ENCODE data around the gene C1QTNF12. TPM values are rescaled to one million over a fixed set of nuclear protein-coding genes. Genes with fewer than 3 reads are reported as not detected.
A peak's percentile ranks its signal among the peaks of the same experiment; 100 is the strongest.

C1QTNF12 gene
- total and polyA plus RNA-seq, 2 experiments from 2014 or later = 4.1 to 4.2 TPM

DNA sequence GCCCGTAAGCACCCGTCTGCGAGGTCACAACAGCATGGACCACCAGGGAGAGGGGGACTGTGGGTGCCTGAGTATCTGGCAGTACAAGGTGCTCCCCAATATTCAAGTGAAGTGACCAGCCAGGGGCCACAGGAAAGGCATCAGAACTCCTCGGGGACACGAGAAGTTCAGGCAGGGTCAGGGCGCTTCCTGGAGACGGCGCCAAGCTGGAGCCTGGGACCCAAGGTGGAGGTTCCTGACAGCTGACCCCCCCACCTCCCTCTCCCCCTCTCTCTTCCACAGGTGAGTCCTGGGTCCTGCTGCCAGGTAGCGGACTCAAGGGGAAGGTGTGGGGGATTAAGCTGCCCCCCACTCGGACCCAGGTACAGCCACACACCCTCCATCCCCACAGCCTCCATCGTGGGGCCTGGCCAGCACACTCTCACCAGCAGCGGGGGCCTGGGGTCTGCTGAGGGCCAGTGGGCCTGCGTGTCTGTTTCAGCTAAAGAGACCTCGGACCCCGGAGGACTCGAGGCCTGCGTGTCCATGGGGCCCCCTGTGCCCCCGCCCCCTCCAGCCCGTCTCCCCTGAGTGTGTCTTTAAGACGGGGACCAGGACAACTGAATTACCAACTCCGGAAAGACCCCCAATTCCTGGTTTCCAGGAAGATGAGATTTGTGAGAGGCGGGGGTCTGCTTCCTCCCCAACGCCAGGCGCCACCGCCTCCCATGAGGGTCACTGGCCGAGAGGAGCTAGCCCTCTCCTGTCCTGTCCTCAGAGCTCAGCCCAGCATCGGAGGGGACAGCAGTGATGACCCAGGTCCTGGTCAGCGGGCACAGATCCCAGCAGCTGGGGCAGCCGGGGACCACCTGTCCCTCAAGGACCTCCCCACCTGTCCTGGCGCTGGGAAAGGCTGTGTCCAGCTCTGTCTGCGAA, 46.3 kb downstream of the C1QTNF12 start (continued):
- TF ChIP-seq, protein P1, sequence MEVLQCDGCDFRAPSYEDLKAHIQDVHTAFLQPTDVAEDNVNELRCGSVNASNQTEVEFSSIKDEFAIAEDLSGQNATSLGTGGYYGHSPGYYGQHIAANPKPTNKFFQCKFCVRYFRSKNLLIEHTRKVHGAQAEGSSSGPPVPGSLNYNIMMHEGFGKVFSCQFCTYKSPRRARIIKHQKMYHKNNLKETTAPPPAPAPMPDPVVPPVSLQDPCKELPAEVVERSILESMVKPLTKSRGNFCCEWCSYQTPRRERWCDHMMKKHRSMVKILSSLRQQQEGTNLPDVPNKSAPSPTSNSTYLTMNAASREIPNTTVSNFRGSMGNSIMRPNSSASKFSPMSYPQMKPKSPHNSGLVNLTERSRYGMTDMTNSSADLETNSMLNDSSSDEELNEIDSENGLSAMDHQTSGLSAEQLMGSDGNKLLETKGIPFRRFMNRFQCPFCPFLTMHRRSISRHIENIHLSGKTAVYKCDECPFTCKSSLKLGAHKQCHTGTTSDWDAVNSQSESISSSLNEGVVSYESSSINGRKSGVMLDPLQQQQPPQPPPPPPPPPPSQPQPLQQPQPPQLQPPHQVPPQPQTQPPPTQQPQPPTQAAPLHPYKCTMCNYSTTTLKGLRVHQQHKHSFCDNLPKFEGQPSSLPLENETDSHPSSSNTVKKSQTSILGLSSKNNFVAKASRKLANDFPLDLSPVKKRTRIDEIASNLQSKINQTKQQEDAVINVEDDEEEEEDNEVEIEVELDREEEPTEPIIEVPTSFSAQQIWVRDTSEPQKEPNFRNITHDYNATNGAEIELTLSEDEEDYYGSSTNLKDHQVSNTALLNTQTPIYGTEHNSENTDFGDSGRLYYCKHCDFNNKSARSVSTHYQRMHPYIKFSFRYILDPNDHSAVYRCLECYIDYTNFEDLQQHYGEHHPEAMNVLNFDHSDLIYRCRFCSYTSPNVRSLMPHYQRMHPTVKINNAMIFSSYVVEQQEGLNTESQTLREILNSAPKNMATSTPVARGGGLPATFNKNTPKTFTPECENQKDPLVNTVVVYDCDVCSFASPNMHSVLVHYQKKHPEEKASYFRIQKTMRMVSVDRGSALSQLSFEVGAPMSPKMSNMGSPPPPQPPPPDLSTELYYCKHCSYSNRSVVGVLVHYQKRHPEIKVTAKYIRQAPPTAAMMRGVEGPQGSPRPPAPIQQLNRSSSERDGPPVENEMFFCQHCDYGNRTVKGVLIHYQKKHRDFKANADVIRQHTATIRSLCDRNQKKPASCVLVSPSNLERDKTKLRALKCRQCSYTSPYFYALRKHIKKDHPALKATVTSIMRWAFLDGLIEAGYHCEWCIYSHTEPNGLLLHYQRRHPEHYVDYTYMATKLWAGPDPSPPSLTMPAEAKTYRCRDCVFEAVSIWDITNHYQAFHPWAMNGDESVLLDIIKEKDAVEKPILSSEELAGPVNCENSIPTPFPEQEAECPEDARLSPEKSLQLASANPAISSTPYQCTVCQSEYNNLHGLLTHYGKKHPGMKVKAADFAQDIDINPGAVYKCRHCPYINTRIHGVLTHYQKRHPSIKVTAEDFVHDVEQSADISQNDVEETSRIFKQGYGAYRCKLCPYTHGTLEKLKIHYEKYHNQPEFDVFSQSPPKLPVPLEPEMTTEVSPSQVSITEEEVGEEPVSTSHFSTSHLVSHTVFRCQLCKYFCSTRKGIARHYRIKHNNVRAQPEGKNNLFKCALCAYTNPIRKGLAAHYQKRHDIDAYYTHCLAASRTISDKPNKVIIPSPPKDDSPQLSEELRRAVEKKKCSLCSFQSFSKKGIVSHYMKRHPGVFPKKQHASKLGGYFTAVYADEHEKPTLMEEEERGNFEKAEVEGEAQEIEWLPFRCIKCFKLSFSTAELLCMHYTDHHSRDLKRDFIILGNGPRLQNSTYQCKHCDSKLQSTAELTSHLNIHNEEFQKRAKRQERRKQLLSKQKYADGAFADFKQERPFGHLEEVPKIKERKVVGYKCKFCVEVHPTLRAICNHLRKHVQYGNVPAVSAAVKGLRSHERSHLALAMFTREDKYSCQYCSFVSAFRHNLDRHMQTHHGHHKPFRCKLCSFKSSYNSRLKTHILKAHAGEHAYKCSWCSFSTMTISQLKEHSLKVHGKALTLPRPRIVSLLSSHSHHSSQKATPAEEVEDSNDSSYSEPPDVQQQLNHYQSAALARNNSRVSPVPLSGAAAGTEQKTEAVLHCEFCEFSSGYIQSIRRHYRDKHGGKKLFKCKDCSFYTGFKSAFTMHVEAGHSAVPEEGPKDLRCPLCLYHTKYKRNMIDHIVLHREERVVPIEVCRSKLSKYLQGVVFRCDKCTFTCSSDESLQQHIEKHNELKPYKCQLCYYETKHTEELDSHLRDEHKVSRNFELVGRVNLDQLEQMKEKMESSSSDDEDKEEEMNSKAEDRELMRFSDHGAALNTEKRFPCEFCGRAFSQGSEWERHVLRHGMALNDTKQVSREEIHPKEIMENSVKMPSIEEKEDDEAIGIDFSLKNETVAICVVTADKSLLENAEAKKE (CRISPR knock-in tag; IDR thresholded peaks at IDR 0.05) = no peak
- no peak for TF ChIP-seq POLR2AphosphoS5 (IDR thresholded peaks at IDR 0.05; ENCODE audit: low read depth)
- no peak for TF ChIP-seq STAT1 (IDR thresholded peaks at IDR 0.05; ENCODE audit: unreplicated experiment)
- TF ChIP-seq ETS1 (IDR thresholded peaks at IDR 0.05) = no peak
- no peak for TF ChIP-seq EZH2phosphoT487 (IDR thresholded peaks at IDR 0.05; ENCODE audit: unreplicated experiment)

GRCh38 chr1:1199141-1199960, 47.2 kb downstream of the C1QTNF12 start:
- Histone ChIP-seq H3K4me1 (ENCODE audit: insufficient read depth) (no peaks in the 10 kb centered on the region), H4K20me1 (replicated peaks; ENCODE audit: insufficient read depth) (no peaks in the 10 kb centered on the region), H2AFZ (no peak overlapping the region), H3K4me3 (no peak overlapping the region), H3K27me3 (ENCODE audit: insufficient read depth) (no peaks in the 10 kb centered on the region), H3K27ac (ENCODE audit: low read depth) (no peak overlapping the region), H3K79me2 (replicated peaks; ENCODE audit: insufficient read depth) (no peaks in the 10 kb centered on the region), H3F3A (replicated peaks; ENCODE audit: low read depth) (no peaks in the 10 kb centered on the region), H3K4me2 (no peak overlapping the region), H3K9me2 (ENCODE audit: insufficient read depth) (no peaks in the 10 kb centered on the region), H3K36me3 (ENCODE audit: insufficient read depth) (no peaks in the 10 kb centered on the region)
- no peak overlapping the region for H3K4me3 Mint-ChIP-seq
- no peaks in the 10 kb centered on the region for H3K36me3 Mint-ChIP-seq (ENCODE audit: low read depth)
- H3K4me1 Mint-ChIP-seq = no peaks in the 10 kb centered on the region; the same call in 2 of the 3 replicates
- peaks cover 3% of the 10 kb centered on the region for H3K27me3 Mint-ChIP-seq (ENCODE audit: insufficient read depth, low read depth, poor library complexity)
- peak; percentile 1 for DNase-seq (ENCODE audit: low spot score)
- no peak overlapping the region for H3K27ac Mint-ChIP-seq
- H3K9me3 Mint-ChIP-seq = peaks cover 14% of the 10 kb centered on the region
- ATAC-seq = no peak
- TF ChIP-seq ETS1 (IDR thresholded peaks at IDR 0.05) = no peak
- TF ChIP-seq NANOG (IDR thresholded peaks at IDR 0.05; ENCODE audit: borderline replicate concordance) = no peak
- no peak for TF ChIP-seq ZNF114 (CRISPR knock-in tag; IDR thresholded peaks at IDR 0.05)
- no peak for TF ChIP-seq CREB1 (CRISPR knock-in tag; IDR thresholded peaks at IDR 0.05; ENCODE audit: low read depth)
